ENCODE results near the gene DDX55. TPM values are rescaled to one million over a fixed set of nuclear protein-coding genes. Genes with fewer than 3 reads are reported as not detected.
A peak's percentile ranks its signal among the peaks of the same experiment; 100 is the strongest.

DDX55 gene
- total RNA-seq, 1 experiment from 2014 or later, result 19.5 TPM

DNA sequence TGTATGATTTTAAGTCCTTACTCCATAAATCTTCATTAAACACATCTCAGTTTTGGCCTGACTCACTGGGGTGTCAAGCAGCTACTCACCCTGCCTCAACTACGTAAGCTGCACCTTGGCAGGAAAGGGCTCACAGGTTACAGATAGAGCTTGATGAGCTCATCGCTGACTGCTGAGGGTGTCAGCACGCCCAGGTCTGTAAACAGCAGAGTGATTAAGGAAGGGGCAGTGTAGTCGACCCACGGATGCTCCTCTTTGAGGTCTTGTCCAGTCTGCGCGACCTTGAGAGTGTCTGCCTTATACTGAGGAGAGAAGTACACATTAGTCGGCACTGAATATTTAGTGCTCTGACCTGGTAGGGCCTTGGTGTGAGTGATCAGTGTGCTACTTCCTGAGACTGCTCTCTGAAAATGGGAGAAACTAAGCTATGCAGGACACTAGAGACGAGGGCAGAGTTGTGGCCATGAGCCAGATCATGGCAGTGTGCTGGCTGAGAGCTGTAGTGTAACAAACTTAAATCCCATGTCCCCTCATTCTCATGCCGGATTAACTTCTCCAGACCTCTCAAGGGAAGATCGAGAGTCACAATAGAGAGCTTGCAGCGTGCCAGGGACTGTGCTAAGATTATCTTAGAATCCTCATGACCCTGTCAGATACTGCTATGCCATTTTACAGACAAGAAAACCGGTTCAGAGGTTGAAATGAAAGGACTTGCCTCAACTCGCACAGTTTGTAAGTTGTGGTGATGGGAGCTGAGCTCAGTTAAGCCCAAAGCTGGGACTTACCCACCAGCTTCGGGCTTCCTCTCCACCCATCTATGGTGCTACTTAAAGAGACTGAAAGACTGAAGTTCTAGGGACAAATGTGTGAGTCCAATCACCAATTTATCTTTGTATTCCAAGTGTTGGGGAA is 20.0 kb downstream of the DDX55 start:
- no peak for DNase-seq (ENCODE audit: low read depth in 1 of 2, low spot score in 2 of 2)
- Histone ChIP-seq H3K36me3 (peaks cover 86% of the 10 kb centered on the region), H3K9me3 (replicated peaks) (no peaks in the 10 kb centered on the region), H3K4me3 (no peak overlapping the region), H3K27me3 (replicated peaks) (no peaks in the 10 kb centered on the region), H3K4me1 (replicated peaks) (no peaks in the 10 kb centered on the region), H3K27ac (no peak overlapping the region)

DNA sequence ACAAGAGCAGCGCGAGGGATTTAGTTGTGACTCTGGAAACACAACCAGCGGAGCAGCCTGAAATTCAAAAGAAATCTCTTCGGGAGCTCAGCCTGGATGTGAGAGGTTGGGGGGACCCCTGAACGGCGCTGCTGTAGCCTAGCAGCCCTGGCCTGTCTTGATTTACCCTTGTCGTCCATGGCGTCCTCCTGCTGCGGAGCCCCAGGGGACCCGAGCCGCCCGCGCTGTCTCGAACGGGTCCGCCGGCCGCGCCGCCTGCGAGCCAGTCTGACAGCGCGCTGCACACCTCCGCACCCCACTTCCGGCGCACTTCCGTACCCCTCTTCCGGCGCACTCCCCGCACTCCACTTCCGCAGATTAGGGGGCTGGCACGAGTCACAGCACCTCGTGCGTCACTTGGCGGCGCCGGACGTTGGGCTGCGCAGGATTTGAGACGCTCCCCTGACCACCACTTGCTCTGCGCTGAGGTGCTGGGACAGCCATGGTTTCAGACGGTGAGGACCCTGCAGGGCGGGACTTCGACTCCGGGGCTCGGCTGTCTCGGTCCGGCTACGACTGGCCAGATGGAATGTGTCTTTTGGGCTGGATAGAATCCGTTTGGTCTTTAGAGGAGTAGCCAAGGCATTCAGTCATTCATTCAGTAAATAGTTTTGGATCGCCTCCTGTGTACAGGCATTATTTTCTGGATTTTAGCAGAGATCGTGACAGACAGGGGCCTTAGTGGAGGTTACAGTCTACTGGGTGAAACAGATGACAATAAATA is 31.7 kb downstream of the DDX55 start, which contains the start of the genes EIF2B1 and GTF2H3:
Gene EIF2B1, minus strand, starts transcription at position 308 of the 763 bp plus-strand sequence. Its CDS starts 129 bp downstream, at position 179.
Gene GTF2H3, plus strand, starts transcription at position 451 of the 763 bp plus-strand sequence. Its CDS starts 31 bp downstream, at position 482.
- peak within 1 kb of the TSS; percentile 48 for H3K27ac ChIP-seq
- DNase-seq (ENCODE audit: low read depth in 1 of 2, low spot score in 2 of 2), result peak; percentile 89 to 95
- H3K27me3 ChIP-seq (replicated peaks), result no peaks in the 10 kb centered on the region
- peaks cover 7% of the 10 kb centered on the region for H3K4me1 ChIP-seq (replicated peaks)
- H3K36me3 ChIP-seq, result peaks cover 38% of the 10 kb centered on the region
- no peaks in the 10 kb centered on the region for H3K9me3 ChIP-seq (replicated peaks)
- H3K4me3 ChIP-seq, result peak within 1 kb of the TSS; percentile 63

DNA sequence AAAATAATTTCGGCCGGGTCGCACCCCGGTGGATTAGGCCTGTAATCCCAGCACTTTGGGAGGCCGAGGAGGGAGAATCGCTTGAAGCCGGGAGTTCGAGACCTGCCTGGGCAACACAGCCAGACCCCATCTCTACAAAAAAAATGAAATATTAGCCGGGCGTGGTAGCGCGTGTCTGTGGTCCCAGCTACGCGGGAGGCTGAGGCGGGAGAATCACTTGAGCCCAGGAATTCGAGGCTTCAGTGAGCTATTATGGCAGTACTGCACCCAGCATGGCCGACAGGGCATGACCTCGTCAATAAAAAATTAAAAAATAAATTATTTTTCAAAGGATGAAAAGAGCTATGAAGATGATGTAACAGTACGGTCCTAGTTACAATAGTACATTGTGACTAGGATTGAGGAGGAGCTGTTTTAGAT is 32.3 kb downstream of the DDX55 start:
- Histone ChIP-seq H3K36me3 (peaks cover 33% of the 10 kb centered on the region), H3K4me3 (peak overlapping the region; percentile 63), H3K9me3 (replicated peaks) (no peaks in the 10 kb centered on the region), H3K4me1 (replicated peaks) (peaks cover 7% of the 10 kb centered on the region), H3K27me3 (replicated peaks) (no peaks in the 10 kb centered on the region), H3K27ac (peak overlapping the region; percentile 48)
- no peak for DNase-seq (ENCODE audit: low read depth in 1 of 2, low spot score in 2 of 2)

DNA sequence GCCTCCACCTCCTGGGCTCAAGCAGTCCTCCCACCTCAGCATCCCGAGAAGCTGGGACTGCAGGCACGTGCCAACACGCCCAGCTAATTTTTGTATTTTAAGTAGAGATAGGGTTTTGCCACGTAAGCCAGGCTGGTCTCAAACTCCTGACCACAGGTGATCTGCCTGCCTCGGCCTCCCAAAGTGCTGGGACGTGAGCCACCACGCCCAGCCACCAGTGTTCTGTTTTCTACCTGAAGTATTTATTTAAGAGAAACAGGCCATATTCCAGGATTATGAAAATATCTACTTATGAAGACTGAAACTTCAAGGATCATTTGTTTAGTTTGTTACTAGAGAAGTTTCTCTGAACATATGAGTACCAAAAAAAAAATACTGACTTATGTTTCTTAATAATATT is 42.0 kb downstream of the DDX55 start:
- no peaks in the 10 kb centered on the region for H3K9me3 ChIP-seq (replicated peaks)
- H3K4me3 ChIP-seq, result no peak overlapping the region
- H3K36me3 ChIP-seq, result peaks cover 40% of the 10 kb centered on the region
- no peaks in the 10 kb centered on the region for H3K27me3 ChIP-seq (replicated peaks)
- no peak overlapping the region for H3K27ac ChIP-seq
- no peak for DNase-seq (ENCODE audit: low read depth in 1 of 2, low spot score in 2 of 2)
- H3K4me1 ChIP-seq (replicated peaks), result no peaks in the 10 kb centered on the region; the same call in 1 of the 2 replicates

GRCh38 chr12:123645380-123645779 is 43.5 kb downstream of the DDX55 start:
- DNase-seq (ENCODE audit: low read depth in 1 of 2, low spot score in 2 of 2), result no peak
- H3K36me3 ChIP-seq, result peaks cover 48% of the 10 kb centered on the region
- no peak overlapping the region for H3K27ac ChIP-seq
- H3K4me3 ChIP-seq, result no peak overlapping the region
- H3K9me3 ChIP-seq (replicated peaks), result no peaks in the 10 kb centered on the region
- no peaks in the 10 kb centered on the region; the same call in 1 of the 2 replicates for H3K4me1 ChIP-seq (replicated peaks)
- H3K27me3 ChIP-seq (replicated peaks), result no peaks in the 10 kb centered on the region

- Histone ChIP-seq H3K9me3 (replicated peaks) (no peaks in the 10 kb centered on the region), H3K36me3 (peaks cover 53% of the 10 kb centered on the region), H3K4me3 (no peak overlapping the region), H3K4me1 (replicated peaks) (no peaks in the 10 kb centered on the region), H3K27me3 (replicated peaks) (no peaks in the 10 kb centered on the region), H3K27ac (no peak overlapping the region)
- DNase-seq (ENCODE audit: low read depth in 1 of 2, low spot score in 2 of 2), result no peak
Measured at GRCh38 chr12:123645878-123646277, 44.0 kb downstream of the DDX55 start.

GRCh38 chr12:123648401-123648800 is 46.5 kb downstream of the DDX55 start:
- no peak for DNase-seq (ENCODE audit: low read depth in 1 of 2, low spot score in 2 of 2)
- Histone ChIP-seq H3K27me3 (replicated peaks) (no peaks in the 10 kb centered on the region), H3K4me3 (no peak overlapping the region), H3K27ac (no peak overlapping the region), H3K36me3 (peaks cover 60% of the 10 kb centered on the region), H3K9me3 (replicated peaks) (no peaks in the 10 kb centered on the region), H3K4me1 (replicated peaks) (no peaks in the 10 kb centered on the region)

GRCh38 chr12:123654129-123654701 is 52.3 kb downstream of the DDX55 start:
- peaks cover 59% of the 10 kb centered on the region for H3K36me3 ChIP-seq

GRCh38 chr12:123655420-123655819 is 53.5 kb downstream of the DDX55 start:
- no peaks in the 10 kb centered on the region for H3K27me3 ChIP-seq (replicated peaks)
- no peak overlapping the region for H3K27ac ChIP-seq
- peaks cover 59% of the 10 kb centered on the region for H3K36me3 ChIP-seq
- no peak for DNase-seq (ENCODE audit: low read depth in 1 of 2, low spot score in 2 of 2)
- H3K4me1 ChIP-seq (replicated peaks), result peaks cover 12% of the 10 kb centered on the region
- H3K4me3 ChIP-seq, result no peak overlapping the region
- H3K9me3 ChIP-seq (replicated peaks), result no peaks in the 10 kb centered on the region

More at GRCh38 chr12:123654129-123654701, 52.3 kb downstream of the DDX55 start:
- H3K4me3 ChIP-seq, result no peak overlapping the region
- no peaks in the 10 kb centered on the region for H3K4me1 ChIP-seq (replicated peaks)
- H3K9me3 ChIP-seq (replicated peaks), result no peaks in the 10 kb centered on the region
- no peak for DNase-seq (ENCODE audit: low read depth in 1 of 2, low spot score in 2 of 2)
- no peak overlapping the region for H3K27ac ChIP-seq
- no peaks in the 10 kb centered on the region for H3K27me3 ChIP-seq (replicated peaks)

DNA sequence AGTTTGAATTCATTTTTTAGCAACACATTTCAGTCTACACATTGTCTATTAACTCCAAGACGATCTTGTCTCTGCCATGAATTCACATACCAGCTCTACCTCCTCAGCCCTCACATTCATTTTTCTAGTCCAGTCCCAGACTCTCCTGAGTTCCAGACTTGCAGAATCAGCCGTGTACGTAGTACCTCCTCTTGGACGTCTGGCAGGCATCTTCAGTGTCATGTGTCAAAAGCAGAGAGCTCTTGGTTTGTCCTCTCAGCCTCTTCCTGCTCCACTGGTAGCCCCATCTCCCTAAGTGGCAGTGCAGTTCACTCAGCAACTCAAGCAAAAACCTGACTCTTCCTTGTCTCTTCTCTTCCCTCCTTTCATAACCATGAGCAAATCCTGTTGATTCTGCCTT is 54.5 kb downstream of the DDX55 start:
- no peaks in the 10 kb centered on the region for H3K27me3 ChIP-seq (replicated peaks)
- peaks cover 16% of the 10 kb centered on the region for H3K4me1 ChIP-seq (replicated peaks)
- H3K4me3 ChIP-seq, result no peak overlapping the region
- H3K27ac ChIP-seq, result no peak overlapping the region
- DNase-seq (ENCODE audit: low read depth in 1 of 2, low spot score in 2 of 2), result no peak
- H3K9me3 ChIP-seq (replicated peaks), result no peaks in the 10 kb centered on the region
- peaks cover 59% of the 10 kb centered on the region for H3K36me3 ChIP-seq

- DNase-seq (ENCODE audit: low read depth in 1 of 2, low spot score in 2 of 2), result no peak
- no peaks in the 10 kb centered on the region for H3K27me3 ChIP-seq (replicated peaks)
- H3K36me3 ChIP-seq, result peaks cover 53% of the 10 kb centered on the region
- H3K27ac ChIP-seq, result no peak overlapping the region
- no peak overlapping the region for H3K4me3 ChIP-seq
- no peaks in the 10 kb centered on the region for H3K9me3 ChIP-seq (replicated peaks)
- H3K4me1 ChIP-seq (replicated peaks), result peaks cover 16% of the 10 kb centered on the region
Measured at GRCh38 chr12:123657211-123657610, 55.3 kb downstream of the DDX55 start.

- no peak overlapping the region for H3K4me3 ChIP-seq
Measured at GRCh38 chr12:123659996-123660727, 58.3 kb downstream of the DDX55 start.

GRCh38 chr12:123667771-123668170 is 65.9 kb downstream of the DDX55 start:
- no peaks in the 10 kb centered on the region for H3K27me3 ChIP-seq (replicated peaks)
- no peak for DNase-seq (ENCODE audit: low read depth in 1 of 2, low spot score in 2 of 2)
- no peaks in the 10 kb centered on the region for H3K9me3 ChIP-seq (replicated peaks)
- peaks cover 12% of the 10 kb centered on the region for H3K4me1 ChIP-seq (replicated peaks)
- H3K4me3 ChIP-seq, result no peak overlapping the region
- H3K27ac ChIP-seq, result no peak overlapping the region
- H3K36me3 ChIP-seq, result 0 out of 2 replicates have a peak, but pooled peaks cover 6% of the 10 kb centered on the region

More at GRCh38 chr12:123659996-123660727, 58.3 kb downstream of the DDX55 start:
- Histone ChIP-seq H3K36me3 (peaks cover 50% of the 10 kb centered on the region), H3K9me3 (replicated peaks) (no peaks in the 10 kb centered on the region), H3K27ac (peak overlapping the region; percentile 42), H3K4me1 (replicated peaks) (peaks cover 16% of the 10 kb centered on the region), H3K27me3 (replicated peaks) (no peaks in the 10 kb centered on the region)
- peak in 1 of 2 experiments; percentile 48 for DNase-seq (ENCODE audit: low read depth in 1 of 2, low spot score in 2 of 2)

Measured in SJSA1 (cell line).